B cell (primary cell): ENCODE results near the gene SPRR3. TPM values are rescaled to one million over a fixed set of nuclear protein-coding genes. Genes with fewer than 3 reads are reported as not detected.

Experiments
- ATAC-seq: fragments of 200-7000 bp; cut with Tn5 transposase; one replicate; pipeline ENCODE4 v1.10.0; 2021; ENCODE audit warnings: low read depth, mild to moderate bottlenecking, moderate number of reproducible peaks, moderate library complexity
- CTCF ChIA-PET: fragments of 350-600 bp; sonication (Branson Sonifier 250); formaldehyde crosslinking; loops from one replicate; lab custom pipeline; 2021; ENCODE audit warnings: antibody characterized with exemption, inconsistent platforms; lab: Charles Lee
- POLR2A ChIA-PET: fragments of 350-600 bp; sonication (Branson Sonifier 250); formaldehyde crosslinking; loops from one replicate; lab custom pipeline; 2021; ENCODE audit warnings: antibody characterized with exemption; lab: Charles Lee
- DNase-seq: peaks from one replicate; pipeline ENCODE4 v3.0.0; 2013
- H2AFZ ChIP-seq: 2 replicates; pipeline ENCODE4 v1.6.1; 2012; ENCODE audit warnings: mild to moderate bottlenecking, low read depth, low read length; ENCODE audit not compliant: insufficient read depth, poor library complexity, severe bottlenecking
- H3K27ac ChIP-seq, 2 donors: 1 replicate in 1 of 2; 2 replicates in 1 of 2; pipeline ENCODE4 v1.5.1; 2012 to 2013; ENCODE audit warnings: low read length in 2 of 2, mild to moderate bottlenecking in 2 of 2, moderate library complexity in 1 of 2
- H3K27me3 ChIP-seq, 4 experiments: fragments of 200-600 bp in 1 of 4; sonication (generic) in 1 of 4; replicated peaks in 1 of 4; 1 replicate in 2 of 4; 2 replicates in 2 of 4; pipeline versions ENCODE4 v1.6.1 to v1.7.0; 2013 to 2016; ENCODE audit warnings: low read length in 3 of 4, mild to moderate bottlenecking in 2 of 4, mixed read lengths in 1 of 4, moderate library complexity in 1 of 4; ENCODE audit not compliant: insufficient read depth in 4 of 4, control insufficient read depth in 3 of 4; ENCODE audit errors: control extremely low read depth in 1 of 4
- H3K36me3 ChIP-seq, 2 experiments: replicated peaks in 1 of 2; 1 replicate in 1 of 2; 2 replicates in 1 of 2; pipeline versions ENCODE4 v1.6.1 to v1.7.1; 2013; ENCODE audit warnings: low read length in 1 of 2; ENCODE audit not compliant: insufficient read depth in 2 of 2, control insufficient read depth in 1 of 2; ENCODE audit errors: control extremely low read depth in 1 of 2, extremely low read depth in 1 of 2
- H3K4me1 ChIP-seq, 2 donors: fragments of 200-600 bp in 1 of 2; sonication (generic) in 1 of 2; 1 replicate in 1 of 2; 2 replicates in 1 of 2; pipeline versions ENCODE4 v1.5.1 to v1.6.1; 2013 to 2017; ENCODE audit warnings: low read length in 2 of 2; ENCODE audit not compliant: control insufficient read depth in 2 of 2, insufficient read depth in 2 of 2
- H3K4me2 ChIP-seq: replicated peaks from 2 replicates; pipeline ENCODE3; 2012; ENCODE audit warnings: mild to moderate bottlenecking, low read depth, low read length; ENCODE audit not compliant: poor library complexity, severe bottlenecking
- H3K4me3 ChIP-seq, 5 experiments: fragments of 200-600 bp in 1 of 5; sonication (generic) in 1 of 5; 1 replicate in 3 of 5; 2 replicates in 2 of 5; pipeline versions ENCODE4 v1.5.1 to v1.7.0; 2011 to 2016; ENCODE audit warnings: low read length in 4 of 5, mild to moderate bottlenecking in 4 of 5, low read depth in 2 of 5, control low read depth in 1 of 5, moderate library complexity in 1 of 5; ENCODE audit not compliant: insufficient read depth in 1 of 5; ENCODE audit errors: control extremely low read depth in 1 of 5, extremely low read depth in 1 of 5
- H3K79me2 ChIP-seq: fragments of 200-600 bp; sonication (generic); one replicate; pipeline ENCODE4 v1.6.0; 2016; ENCODE audit warnings: low read length; ENCODE audit not compliant: control insufficient read depth, insufficient read depth
- H3K9ac ChIP-seq: fragments of 200-600 bp; sonication (generic); 2 replicates; pipeline ENCODE4 v1.6.1; 2017; ENCODE audit warnings: mild to moderate bottlenecking, low read length, moderate library complexity
- H3K9me3 ChIP-seq, 3 donors: one replicate each; pipeline versions ENCODE4 v1.6.1 to v1.7.1; 2013; ENCODE audit warnings: low read length in 2 of 3; ENCODE audit not compliant: control insufficient read depth in 2 of 3, insufficient read depth in 1 of 3; ENCODE audit errors: control extremely low read depth in 1 of 3
- H4K20me1 ChIP-seq: 2 replicates; pipeline ENCODE4 v1.6.0; 2012; ENCODE audit warnings: mild to moderate bottlenecking, low read length; ENCODE audit not compliant: insufficient read depth, control insufficient read depth, poor library complexity, severe bottlenecking
- H3K27ac Mint-ChIP-seq: one replicate; pipeline ENCODE4 v1.8.0; 2021; ENCODE audit warnings: mixed read lengths
- H3K27me3 Mint-ChIP-seq: one replicate; pipeline ENCODE4 v1.8.0; 2021; ENCODE audit warnings: mixed read lengths
- H3K4me1 Mint-ChIP-seq: one replicate; pipeline ENCODE4 v1.8.0; 2021; ENCODE audit warnings: mixed read lengths
- H3K4me3 Mint-ChIP-seq: one replicate; pipeline ENCODE4 v1.8.0; 2021; ENCODE audit warnings: mixed read lengths
- H3K9me3 Mint-ChIP-seq: one replicate; pipeline ENCODE4 v1.8.0; 2022; ENCODE audit warnings: mixed read lengths; ENCODE audit not compliant: insufficient read depth
- EZH2 ChIP-seq: IDR thresholded peaks from 2 replicates; pipeline ENCODE4 v1.6.1; 2012; ENCODE audit warnings: borderline replicate concordance, low read depth, mild to moderate bottlenecking, moderate library complexity, low read length; ENCODE audit not compliant: insufficient read depth, poor library complexity, severe bottlenecking
- WGBS: methylation state at CpG from one replicate; pipeline ENCODE4 v1.1.5; 2013; ENCODE audit warnings: missing lambda C conversion rate; ENCODE audit not compliant: insufficient coverage; 5-methylcytosine and 5-hydroxymethylcytosine counted together
- intact Hi-C: fragments of 100-400 bp; cut with micrococcal nuclease; formaldehyde crosslinking; loops from one replicate; pipeline ENCODE4 v1.10.0; 2022
- polyA plus RNA-seq: library from polyadenylated mRNA; depleted of rRNA; stranded (reverse); fragments of >200 nt; gene quantifications from 2 replicates; pipeline ENCODE4 v1.2.3, GENCODE V29; 2012
- total RNA-seq, 2 donors: library from RNA; stranded (reverse); fragments of 120-200 nt in 1 of 2; gene quantifications; 1 replicate in 1 of 2; 2 replicates in 1 of 2; pipeline versions ENCODE4 v1.2.3 to v1.2.4, GENCODE V29; 2013 to 2022
- TF ChIP-seq, protein P1 (sequence below): fragments of 200-600 bp; IDR thresholded peaks from one replicate; pipeline ENCODE4 v1.8.0; 2022; ENCODE audit warnings: antibody characterized with exemption, mild to moderate bottlenecking

The SPRR3 gene
- total and polyA plus RNA-seq, 2 donors (not counting 1 experiment from before 2014, with no cell fraction given): not detected

DNA sequence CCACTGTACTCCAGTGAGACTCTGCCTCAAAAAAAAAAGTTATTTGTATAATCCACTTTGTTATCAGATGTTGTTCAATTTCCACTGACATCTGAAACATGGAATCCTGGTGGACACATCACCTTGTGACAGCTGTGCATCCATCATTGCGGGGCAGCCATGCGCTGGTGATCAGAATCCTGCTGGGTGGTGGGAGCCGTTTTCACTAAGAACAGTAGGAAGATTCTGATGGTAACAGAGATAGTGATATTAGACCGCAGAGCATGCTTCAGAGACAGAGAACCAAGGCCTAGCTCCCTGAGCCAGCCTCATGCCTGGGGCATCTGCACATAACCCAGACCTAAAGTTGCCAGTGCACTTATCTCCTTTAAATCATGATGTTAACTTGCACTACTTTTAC lies 3.1 kb upstream of the SPRR3 start:
- intact Hi-C loops: no loop called here
- Mint-ChIP-seq H3K9me3 (peaks cover 6% of the 10 kb centered on the region), H3K4me1 (no peaks in the 10 kb centered on the region), H3K27me3 (peaks cover 30% of the 10 kb centered on the region), H3K4me3 (no peak overlapping the region), H3K27ac (no peak overlapping the region)
- no peak overlapping the region for H3K4me3 ChIP-seq
- ChIA-PET CTCF (no interaction called here), POLR2A (no interaction called here)
- 94% methylated on average over 2 of the region's 4 CpGs for WGBS
- no peaks in the 10 kb centered on the region for H3K79me2 ChIP-seq
- H3K9ac ChIP-seq: no peak overlapping the region
- no peaks in the 10 kb centered on the region for H3K4me1 ChIP-seq
- peaks cover 0 to 7% (median 0%) of the 10 kb centered on the region in 4 experiments for H3K27me3 ChIP-seq
- H2AFZ ChIP-seq: no peak overlapping the region
- no peak overlapping the region for H3K4me2 ChIP-seq
- DNase-seq (no peak), ATAC-seq (no peak)
- no peaks in the 10 kb centered on the region for H3K36me3 ChIP-seq
- no peaks in the 10 kb centered on the region for H4K20me1 ChIP-seq
- no peak overlapping the region for H3K27ac ChIP-seq
- H3K9me3 ChIP-seq: peaks cover 0 to 3% (median 0%) of the 10 kb centered on the region in 3 donors
- TF ChIP-seq EZH2: no peak
- TF ChIP-seq, protein P1, sequence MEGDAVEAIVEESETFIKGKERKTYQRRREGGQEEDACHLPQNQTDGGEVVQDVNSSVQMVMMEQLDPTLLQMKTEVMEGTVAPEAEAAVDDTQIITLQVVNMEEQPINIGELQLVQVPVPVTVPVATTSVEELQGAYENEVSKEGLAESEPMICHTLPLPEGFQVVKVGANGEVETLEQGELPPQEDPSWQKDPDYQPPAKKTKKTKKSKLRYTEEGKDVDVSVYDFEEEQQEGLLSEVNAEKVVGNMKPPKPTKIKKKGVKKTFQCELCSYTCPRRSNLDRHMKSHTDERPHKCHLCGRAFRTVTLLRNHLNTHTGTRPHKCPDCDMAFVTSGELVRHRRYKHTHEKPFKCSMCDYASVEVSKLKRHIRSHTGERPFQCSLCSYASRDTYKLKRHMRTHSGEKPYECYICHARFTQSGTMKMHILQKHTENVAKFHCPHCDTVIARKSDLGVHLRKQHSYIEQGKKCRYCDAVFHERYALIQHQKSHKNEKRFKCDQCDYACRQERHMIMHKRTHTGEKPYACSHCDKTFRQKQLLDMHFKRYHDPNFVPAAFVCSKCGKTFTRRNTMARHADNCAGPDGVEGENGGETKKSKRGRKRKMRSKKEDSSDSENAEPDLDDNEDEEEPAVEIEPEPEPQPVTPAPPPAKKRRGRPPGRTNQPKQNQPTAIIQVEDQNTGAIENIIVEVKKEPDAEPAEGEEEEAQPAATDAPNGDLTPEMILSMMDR: no peak

DNA sequence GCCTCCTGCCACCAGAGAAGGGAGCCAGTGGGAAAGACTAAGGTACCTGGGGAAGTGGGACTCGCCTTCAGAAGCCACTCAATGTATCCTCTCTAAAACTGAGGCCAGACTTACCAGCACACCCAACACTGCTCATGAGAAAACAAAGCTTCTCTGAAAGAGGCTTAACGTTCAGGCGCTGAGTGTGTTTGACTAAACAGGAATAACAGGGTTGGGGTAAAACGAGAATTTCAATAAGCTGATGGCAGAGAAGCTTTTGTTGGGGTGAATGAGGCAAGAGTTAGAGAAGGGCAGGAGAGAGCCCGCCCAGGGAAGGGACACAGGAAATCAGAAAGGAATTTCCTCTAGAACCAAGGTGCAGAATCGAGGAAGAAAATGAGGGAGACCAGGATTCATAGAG lies 1.7 kb upstream of the SPRR3 start:
- Histone ChIP-seq H3K27ac (no peak overlapping the region), H3K4me2 (no peak overlapping the region), H3K36me3 (no peaks in the 10 kb centered on the region), H3K4me1 (no peaks in the 10 kb centered on the region), H2AFZ (no peak overlapping the region), H3K79me2 (no peaks in the 10 kb centered on the region), H3K9ac (no peak overlapping the region), H4K20me1 (no peaks in the 10 kb centered on the region), H3K9me3 (peaks cover 0 to 3% (median 0%) of the 10 kb centered on the region in 3 donors), H3K27me3 (peaks cover 0 to 7% (median 0%) of the 10 kb centered on the region in 4 experiments), H3K4me3 (no peak overlapping the region)
- Mint-ChIP-seq H3K9me3 (peaks cover 4% of the 10 kb centered on the region), H3K27me3 (peaks cover 34% of the 10 kb centered on the region), H3K27ac (no peak overlapping the region), H3K4me3 (no peak overlapping the region), H3K4me1 (no peaks in the 10 kb centered on the region)
- 87% methylated on average over 4 of the region's 6 CpGs for WGBS
- ATAC-seq: no peak
- intact Hi-C loops: no loop called here
- CTCF ChIA-PET: no interaction called here
- no peak for TF ChIP-seq EZH2
- TF ChIP-seq, protein P1: no peak
- DNase-seq: no peak
- POLR2A ChIA-PET: no interaction called here
